HG03520 (cell line): ENCODE results near the gene EFCAB7.
A peak's percentile ranks its signal among the peaks of the same experiment; 100 is the strongest.

Experiments
- ATAC-seq: cut with Tn5 transposase; IDR thresholded peaks from one replicate; pipeline ENCODE4 v1.9.1; 2021; ENCODE audit warnings: mild to moderate bottlenecking, moderate library complexity; ENCODE audit not compliant: unreplicated experiment

The EFCAB7 gene

GRCh38 chr1:63601463-63601862 lies 78.1 kb downstream of the EFCAB7 start:
- ATAC-seq, result no peak

DNA sequence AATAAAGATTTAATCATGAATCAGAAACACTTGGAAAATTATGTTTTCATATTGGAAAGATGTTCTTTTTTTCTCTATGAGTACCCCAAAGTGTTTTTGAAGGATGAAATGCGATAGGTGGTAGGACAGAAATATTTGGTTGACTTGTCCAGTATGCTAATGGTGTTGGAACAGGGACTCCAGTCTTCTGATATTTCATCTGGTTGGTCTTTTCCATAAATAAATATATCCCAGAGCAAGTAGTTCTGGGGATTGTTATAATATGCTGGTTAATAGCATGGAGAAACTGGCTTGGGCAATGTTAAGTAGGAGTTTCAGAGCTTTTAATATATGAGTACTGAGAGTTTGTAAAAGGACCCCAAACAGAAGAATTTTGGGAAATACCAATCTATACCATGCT lies 78.6 kb downstream of the EFCAB7 start:
- ATAC-seq, result no peak

DNA sequence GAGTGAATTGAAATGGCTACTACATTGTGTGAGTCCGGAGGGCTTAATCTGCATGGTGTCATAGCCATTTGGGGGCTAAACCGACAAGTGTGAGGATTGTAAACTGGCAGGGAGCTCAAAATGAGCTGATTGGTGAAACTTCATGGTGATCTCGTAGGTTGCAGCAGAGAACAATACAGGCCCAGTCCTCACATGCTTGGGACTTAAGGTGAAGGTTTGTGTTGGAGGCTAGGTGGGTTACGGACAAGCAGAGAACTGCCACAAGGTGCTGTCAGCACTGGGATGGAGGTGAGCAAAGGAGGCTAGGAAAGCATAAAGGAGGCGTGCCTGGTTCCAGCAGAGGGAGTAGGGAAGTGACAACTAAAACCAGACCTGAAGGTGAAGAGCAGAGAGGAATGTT lies 79.3 kb downstream of the EFCAB7 start:
- ATAC-seq, result no peak

DNA sequence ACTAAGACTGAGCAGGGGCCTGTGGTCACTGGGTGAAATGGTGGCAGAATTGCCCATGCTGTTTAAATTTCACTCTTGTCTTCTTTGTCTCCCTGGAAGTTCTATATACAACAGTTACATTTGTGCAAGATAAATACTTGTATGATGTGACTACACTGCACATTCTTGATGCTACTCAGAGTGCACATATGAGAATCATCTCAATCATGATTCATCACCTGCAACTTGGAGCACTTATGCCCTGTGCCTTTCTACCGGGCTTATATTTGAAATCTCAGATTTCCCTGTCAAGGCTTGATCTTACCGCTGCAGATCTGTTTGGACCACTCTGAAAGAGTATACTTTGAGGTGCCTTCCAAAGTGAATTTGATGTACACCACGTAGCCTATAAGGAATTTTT lies 80.5 kb downstream of the EFCAB7 start:
- ATAC-seq, result no peak

- no peak for ATAC-seq
Observed at GRCh38 chr1:63607322-63607721, 84.0 kb downstream of the EFCAB7 start.

- ATAC-seq, result no peak
Observed at GRCh38 chr1:63611231-63611630, 87.9 kb downstream of the EFCAB7 start.

GRCh38 chr1:63612564-63612963 lies 89.2 kb downstream of the EFCAB7 start:
- ATAC-seq, result no peak

- no peak for ATAC-seq
Observed at GRCh38 chr1:63612971-63613370, 89.6 kb downstream of the EFCAB7 start.

- peak; percentile 57 for ATAC-seq
Observed at GRCh38 chr1:63615768-63616420, 92.6 kb downstream of the EFCAB7 start.

GRCh38 chr1:63617450-63617849 lies 94.1 kb downstream of the EFCAB7 start:
- no peak for ATAC-seq

DNA sequence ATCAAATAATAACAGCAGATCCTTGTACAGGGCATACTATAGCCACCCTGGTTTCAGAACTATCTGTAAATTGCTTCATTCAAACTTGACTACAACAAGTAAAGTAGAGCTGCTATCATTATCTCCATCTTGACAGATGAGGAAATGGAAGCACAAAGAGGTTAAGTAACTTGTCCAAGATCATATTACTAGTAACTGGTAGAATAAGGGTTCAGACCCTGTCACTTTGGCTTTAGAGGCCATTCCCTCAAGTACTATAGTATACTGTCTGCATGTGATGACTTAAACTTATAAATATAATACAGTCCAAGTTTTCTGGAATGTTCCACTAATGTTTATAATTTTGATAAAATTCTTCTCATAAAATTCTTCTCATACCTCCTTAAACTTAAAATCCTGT lies 94.7 kb downstream of the EFCAB7 start:
- no peak for ATAC-seq

DNA sequence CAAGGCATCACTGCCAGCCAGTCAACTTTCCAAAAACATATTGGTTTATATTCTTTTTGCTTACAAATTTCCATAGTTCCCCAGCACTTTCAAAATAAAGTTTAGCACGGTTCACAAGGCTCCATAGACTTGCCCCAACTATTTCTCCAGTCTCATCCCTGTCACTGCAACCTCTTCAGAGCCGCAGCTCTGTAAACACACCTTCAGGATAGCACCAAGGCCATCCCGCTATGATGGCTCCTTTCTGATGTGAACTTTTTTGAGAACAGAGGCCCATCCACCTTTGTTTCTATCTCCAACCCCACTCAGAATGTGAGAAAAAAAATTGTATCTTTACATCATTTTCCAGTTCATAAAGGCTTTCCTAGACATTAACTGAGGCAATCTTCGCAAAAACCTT lies 96.2 kb downstream of the EFCAB7 start:
- ATAC-seq, result no peak

GRCh38 chr1:63620671-63621070 lies 97.3 kb downstream of the EFCAB7 start:
- ATAC-seq, result no peak

- no peak for ATAC-seq
Observed at GRCh38 chr1:63621075-63621474, 97.8 kb downstream of the EFCAB7 start.

GRCh38 chr1:63621698-63622097 lies 98.4 kb downstream of the EFCAB7 start:
- ATAC-seq, result no peak
